Stimulated activated CD8-positive, alpha-beta memory T cell treated with anti-CD3 and anti-CD28 coated beads, Interleukin-15, amount 100 ng/mL, for 24 hours (primary cell): ENCODE data around the gene PCCB.
"Not testable (repeated sequence)": the region's sequence is repeated elsewhere in the genome, so short reads cannot be mapped to it uniquely, and the experiment has no call there.

Experiments
- DNase-seq: peaks from one replicate; pipeline ENCODE4 v3.0.0-alpha.2; 2020; ENCODE audit warnings: low read depth

PCCB gene

GRCh38 chr3:136262559-136262958, 12.4 kb downstream of the PCCB start:
- DNase-seq, result no peak

- DNase-seq, result no peak
Observed at GRCh38 chr3:136263251-136263650, 13.1 kb downstream of the PCCB start.

GRCh38 chr3:136266468-136267125, 16.5 kb downstream of the PCCB start:
- not testable (repeated sequence) for DNase-seq

GRCh38 chr3:136267235-136267634, 17.1 kb downstream of the PCCB start:
- no peak for DNase-seq

- no peak for DNase-seq
Observed at GRCh38 chr3:136270179-136270578, 20.0 kb downstream of the PCCB start.

- not testable (repeated sequence) for DNase-seq
Observed at GRCh38 chr3:136271626-136272025, 21.5 kb downstream of the PCCB start.

- no peak for DNase-seq
Observed at GRCh38 chr3:136276049-136276755, 26.1 kb downstream of the PCCB start.

GRCh38 chr3:136277115-136277514, 27.0 kb downstream of the PCCB start:
- no peak for DNase-seq

- DNase-seq, result no peak
Observed at GRCh38 chr3:136277634-136278033, 27.5 kb downstream of the PCCB start.

GRCh38 chr3:136279092-136279491, 29.0 kb downstream of the PCCB start:
- no peak for DNase-seq

- no peak for DNase-seq
Observed at GRCh38 chr3:136280961-136281360, 30.8 kb downstream of the PCCB start.

GRCh38 chr3:136281966-136282520, 31.9 kb downstream of the PCCB start:
- no peak for DNase-seq

GRCh38 chr3:136283627-136284026, 33.5 kb downstream of the PCCB start:
- DNase-seq, result no peak

- DNase-seq, result no peak
Observed at GRCh38 chr3:136291302-136291701, 41.2 kb downstream of the PCCB start.

GRCh38 chr3:136292500-136292899, 42.4 kb downstream of the PCCB start:
- no peak for DNase-seq

- no peak for DNase-seq
Observed at GRCh38 chr3:136293279-136293678, 43.1 kb downstream of the PCCB start.

GRCh38 chr3:136294176-136294575, 44.0 kb downstream of the PCCB start:
- DNase-seq, result no peak

GRCh38 chr3:136296960-136297359, 46.8 kb downstream of the PCCB start:
- no peak for DNase-seq

GRCh38 chr3:136297826-136298225, 47.7 kb downstream of the PCCB start:
- no peak for DNase-seq

GRCh38 chr3:136300444-136300843, 50.3 kb downstream of the PCCB start:
- DNase-seq, result no peak

GRCh38 chr3:136305879-136306278, 55.7 kb downstream of the PCCB start:
- DNase-seq, result no peak

GRCh38 chr3:136311261-136311660, 61.1 kb downstream of the PCCB start:
- no peak for DNase-seq

- DNase-seq, result no peak
Observed at GRCh38 chr3:136311968-136312367, 61.8 kb downstream of the PCCB start.

- no peak for DNase-seq
Observed at GRCh38 chr3:136326316-136326715, 76.2 kb downstream of the PCCB start.
